H1 (cell line): Measurements from ENCODE around the gene CRELD1. TPM values are rescaled to one million over a fixed set of nuclear protein-coding genes. Genes with fewer than 3 reads are reported as not detected.

Experiments
- CTCF ChIA-PET: fragments of 300-600 bp; sonication (Branson Sonifier 250); formaldehyde crosslinking; loops from one replicate; lab custom pipeline; 2021; ENCODE audit not compliant: partially characterized antibody; lab: Charles Lee
- POLR2A ChIA-PET: fragments of 300-600 bp; sonication (Branson Sonifier 250); formaldehyde crosslinking; loops from one replicate; lab custom pipeline; 2021; ENCODE audit warnings: inconsistent platforms; ENCODE audit not compliant: partially characterized antibody; lab: Charles Lee
- DNase-seq, 2 experiments: peaks; one replicate each; pipeline versions ENCODE4 v3.0.0 to v3.0.0-alpha.2; 2010 to 2022; ENCODE audit warnings: low spot score in 2 of 2, low read depth in 1 of 2, mixed read lengths in 1 of 2
- FAIRE-seq: peaks from 2 replicates; lab custom pipeline; 2011; peaks lifted over from hg19 to GRCh38; lab: Jason Lieb, UNC
- H2AFZ ChIP-seq: 2 replicates; pipeline ENCODE4 v1.8.1; 2012; ENCODE audit warnings: low read length, inconsistent platforms
- H2AK5ac ChIP-seq: 2 replicates; pipeline ENCODE4 v1.6.1; 2013; ENCODE audit warnings: low read depth, low read length
- H2BK120ac ChIP-seq: replicated peaks from 2 replicates; pipeline ENCODE3; 2013; ENCODE audit warnings: low read depth, low read length, inconsistent platforms
- H2BK12ac ChIP-seq: 2 replicates; pipeline ENCODE4 v1.6.1; 2013; ENCODE audit warnings: low read depth, low read length
- H2BK15ac ChIP-seq: 2 replicates; pipeline ENCODE4 v1.6.1; 2013; ENCODE audit warnings: low read length
- H2BK20ac ChIP-seq: 2 replicates; pipeline ENCODE4 v1.6.1; 2013; ENCODE audit warnings: low read length
- H2BK5ac ChIP-seq: 2 replicates; pipeline ENCODE4 v1.6.1; 2013; ENCODE audit warnings: low read depth, low read length
- H3K14ac ChIP-seq: 2 replicates; pipeline ENCODE4 v1.6.1; 2013; ENCODE audit warnings: inconsistent platforms; ENCODE audit not compliant: insufficient read length
- H3K18ac ChIP-seq: 2 replicates; pipeline ENCODE4 v1.6.1; 2013; ENCODE audit warnings: low read length; ENCODE audit errors: extremely low read depth
- H3K23ac ChIP-seq: 2 replicates; pipeline ENCODE4 v1.6.1; 2013; ENCODE audit warnings: inconsistent platforms; ENCODE audit not compliant: insufficient read length
- H3K23me2 ChIP-seq: 2 replicates; pipeline ENCODE4 v1.6.1; 2013; ENCODE audit warnings: low read depth, low read length
- H3K27ac ChIP-seq: 2 replicates; pipeline ENCODE4 v1.6.1; 2011; ENCODE audit warnings: low read depth, low read length, inconsistent platforms
- H3K27me3 ChIP-seq, 4 experiments: replicated peaks in 1 of 4; 1 replicate in 1 of 4; 2 replicates in 3 of 4; pipeline versions ENCODE4 v1.6.1 to v1.8.1; 2011 to 2013; ENCODE audit warnings: low read length in 3 of 4, mild to moderate bottlenecking in 3 of 4, inconsistent platforms in 2 of 4, mixed read lengths in 2 of 4, moderate library complexity in 1 of 4; ENCODE audit not compliant: control insufficient read depth in 3 of 4, insufficient read depth in 3 of 4; ENCODE audit errors: extremely low read depth in 1 of 4
- H3K36me3 ChIP-seq, 4 experiments: 2 replicates each; pipeline versions ENCODE4 v1.6.1 to v1.8.1; 2011 to 2013; ENCODE audit warnings: mild to moderate bottlenecking in 4 of 4, low read length in 3 of 4, moderate library complexity in 2 of 4, control low read depth in 1 of 4, inconsistent platforms in 1 of 4; ENCODE audit not compliant: insufficient read depth in 4 of 4, control insufficient read depth in 2 of 4
- H3K4ac ChIP-seq: replicated peaks from 2 replicates; pipeline ENCODE3; 2013; ENCODE audit warnings: low read length, low read depth, mixed read lengths, inconsistent platforms; ENCODE audit not compliant: insufficient read length
- H3K4me1 ChIP-seq, 4 experiments: replicated peaks in 1 of 4; 1 replicate in 1 of 4; 2 replicates in 3 of 4; pipeline versions ENCODE4 v1.6.1 to v1.8.1; 2011 to 2013; ENCODE audit warnings: low read length in 3 of 4, inconsistent platforms in 2 of 4, mixed read lengths in 1 of 4; ENCODE audit not compliant: insufficient read depth in 4 of 4, control insufficient read depth in 3 of 4
- H3K4me2 ChIP-seq, 2 experiments: 2 replicates each; pipeline versions ENCODE4 v1.6.1 to v1.8.1; 2011 to 2013; ENCODE audit warnings: low read depth in 2 of 2, low read length in 2 of 2, control low read depth in 1 of 2, inconsistent platforms in 1 of 2, mild to moderate bottlenecking in 1 of 2; ENCODE audit not compliant: insufficient read depth in 1 of 2
- H3K4me3 ChIP-seq, 4 experiments: fragments of 200-600, 300-600 bp in 1 of 4; sonication (generic), shearing (Covaris generic), sonication (Bioruptor Twin) in 1 of 4; 2 replicates each; pipeline versions ENCODE4 v1.5.1 to v1.8.1; 2011 to 2016; ENCODE audit warnings: low read length in 4 of 4, low read depth in 3 of 4, control low read depth in 2 of 4, inconsistent platforms in 2 of 4, mild to moderate bottlenecking in 2 of 4, mixed read lengths in 1 of 4, moderate library complexity in 1 of 4; ENCODE audit not compliant: insufficient read depth in 2 of 4; ENCODE audit errors: extremely low read depth in 1 of 4
- H3K56ac ChIP-seq: replicated peaks from 2 replicates; pipeline ENCODE3; 2013; ENCODE audit warnings: low read depth, mild to moderate bottlenecking, mixed read lengths, low read length, inconsistent platforms; ENCODE audit not compliant: insufficient read length
- H3K79me1 ChIP-seq: 2 replicates; pipeline ENCODE4 v1.6.1; 2013; ENCODE audit warnings: low read depth, low read length, control low read depth
- H3K79me2 ChIP-seq, 2 experiments: 2 replicates each; pipeline versions ENCODE4 v1.6.1 to v1.8.1; 2012 to 2013; ENCODE audit warnings: low read length in 2 of 2, mild to moderate bottlenecking in 2 of 2, inconsistent platforms in 1 of 2; ENCODE audit not compliant: insufficient read depth in 2 of 2, control insufficient read depth in 1 of 2
- H3K9ac ChIP-seq, 4 experiments: replicated peaks in 1 of 4; 1 replicate in 1 of 4; 2 replicates in 3 of 4; pipeline versions ENCODE4 v1.6.1 to v1.8.1; 2011 to 2013; ENCODE audit warnings: low read depth in 3 of 4, low read length in 3 of 4, control low read depth in 2 of 4, mild to moderate bottlenecking in 2 of 4, moderate library complexity in 2 of 4, inconsistent platforms in 1 of 4; ENCODE audit errors: extremely low read depth in 1 of 4
- H3K9me3 ChIP-seq, 2 experiments: 2 replicates each; pipeline versions ENCODE4 v1.6.1 to v1.8.1; 2012 to 2013; ENCODE audit warnings: mild to moderate bottlenecking in 2 of 2, moderate library complexity in 2 of 2, control low read depth in 1 of 2, inconsistent platforms in 1 of 2, low read depth in 1 of 2, low read length in 1 of 2, mixed read lengths in 1 of 2; ENCODE audit not compliant: insufficient read depth in 2 of 2
- H4K20me1 ChIP-seq, 2 experiments: replicated peaks in 1 of 2; 2 replicates each; pipeline versions ENCODE3 to v1.8.1; 2011 to 2013; ENCODE audit warnings: inconsistent platforms in 2 of 2, low read length in 2 of 2, mild to moderate bottlenecking in 1 of 2; ENCODE audit not compliant: insufficient read depth in 2 of 2, control insufficient read depth in 1 of 2
- H4K5ac ChIP-seq: 2 replicates; pipeline ENCODE4 v1.6.1; 2013; ENCODE audit warnings: low read length, low read depth, mixed read lengths, inconsistent platforms; ENCODE audit not compliant: insufficient read length
- H4K8ac ChIP-seq: 2 replicates; pipeline ENCODE4 v1.8.0; 2013; ENCODE audit warnings: mild to moderate bottlenecking, moderate library complexity, low read length, inconsistent platforms; ENCODE audit not compliant: insufficient read depth; ENCODE audit errors: extremely low read depth
- H4K91ac ChIP-seq: replicated peaks from 2 replicates; pipeline ENCODE3; 2013; ENCODE audit warnings: low read length, mixed read lengths, inconsistent platforms; ENCODE audit not compliant: insufficient read length
- CREB1 ChIP-seq: IDR thresholded peaks from 2 replicates; pipeline ENCODE4 v1.6.1; 2012; ENCODE audit warnings: inconsistent platforms
- CTBP2 ChIP-seq: IDR thresholded peaks from 2 replicates; pipeline ENCODE4 v1.7.0; 2011; ENCODE audit warnings: borderline replicate concordance, mild to moderate bottlenecking, moderate library complexity, mixed read lengths, low read length; ENCODE audit not compliant: insufficient read depth, insufficient read length
- WGBS, 2 experiments: shearing (Covaris generic) in 1 of 2; methylation state at CpG; one replicate each; pipeline versions ENCODE4 v1.1.6 to v1.1.7; 2013 to 2015; ENCODE audit warnings: low lambda C conversion rate in 2 of 2, mixed read lengths in 2 of 2, inconsistent platforms in 1 of 2, low coverage in 1 of 2, missing lambda C conversion rate in 1 of 2; ENCODE audit not compliant: insufficient replicate concordance in 2 of 2, insufficient coverage in 1 of 2, insufficient read length in 1 of 2; ENCODE audit errors: extremely low coverage in 1 of 2, missing lambda C conversion rate in 1 of 2; 5-methylcytosine and 5-hydroxymethylcytosine counted together
- polyA plus RNA-seq, 7 experiments: library from polyadenylated mRNA; depleted of rRNA in 3 of 7; stranded (reverse) in 5 of 7; unstranded in 2 of 7; fragments of >200 nt in 5 of 7; fragments of 200-250 nt in 2 of 7; gene quantifications; 1 replicate in 5 of 7; 2 replicates in 1 of 7; 4 replicates in 1 of 7; pipeline versions ENCODE4 v1.2.1 to v1.2.3, GENCODE V29; 2011 to 2013; ENCODE audit warnings: missing spikeins in 2 of 7, mixed read lengths in 2 of 7
- total RNA-seq: library from RNA; stranded (reverse); fragmentation: NEBNext Ultra II Directional; extraction: Animal tissue kit (Norgen Biotek cat#: 25700); gene quantifications from 2 replicates; pipeline ENCODE4 v1.2.1, GENCODE V29; 2021

The CRELD1 gene
- total and polyA plus RNA-seq, 2 of the 8 experiments (the other 6 are each of a cell fraction or from before 2014, with no cell fraction given): 12.9 to 15.1 TPM

- Histone ChIP-seq H3K27ac (no peak overlapping the region), H2AK5ac (no peak overlapping the region), H3K36me3 (peaks cover 7 to 14% (median 9%) of the 10 kb centered on the region in 4 experiments; a peak in 7 of 8 replicates), H2BK20ac (no peak overlapping the region), H3K23ac (no peak overlapping the region), H3K56ac (no peak overlapping the region), H2BK12ac (no peak overlapping the region), H3K14ac (no peak overlapping the region), H3K79me1 (no peaks in the 10 kb centered on the region), H3K9me3 (no peaks in the 10 kb centered on the region), H4K8ac (no peak overlapping the region), H3K27me3 (no peaks in the 10 kb centered on the region), H2BK120ac (no peak overlapping the region), H3K23me2 (0 out of 2 replicates have a peak, but pooled peaks cover 2% of the 10 kb centered on the region), H3K9ac (no peak overlapping the region), H3K79me2 (peaks cover 0 to 19% of the 10 kb centered on the region in 2 experiments; a peak in 2 of 4 replicates), H2BK5ac (no peak overlapping the region), H2BK15ac (no peak overlapping the region), H3K4me2 (no peak overlapping the region), H4K5ac (no peak overlapping the region), H4K91ac (no peak overlapping the region), H2AFZ (no peak overlapping the region), H3K18ac (no peak overlapping the region), H4K20me1 (peaks cover 1 to 4% of the 10 kb centered on the region in 2 experiments), H3K4me3 (no peak overlapping the region), H3K4ac (no peak overlapping the region), H3K4me1 (peaks cover 0 to 2% (median 0%) of the 10 kb centered on the region in 4 experiments; a peak in 1 of 7 replicates)
- TF ChIP-seq CREB1: no peak
- TF ChIP-seq CTBP2: no peak
- ChIA-PET POLR2A (interaction anchor here (1.7 to 1.8 kb wide), 2 partner anchors 12 to 13 kb away, joined by 4 to 5 read pairs; partner anchors contain the start of gene IL17RE), CTCF (interaction anchor here (0.9 to 2.1 kb wide), 3 partner anchors 12 to 58 kb away, joined by 3 to 10 read pairs (median 3); no protein-coding TSS in a partner anchor)
- WGBS, 2 experiments: 100% methylated on average over 3 of the region's 3 CpGs; no CpG with 5 or more reads in 1 of the 2 experiments
- DNase-seq: no peak
- FAIRE-seq: no peak
Observed at GRCh38 chr3:9888540-9888939, 45.1 kb upstream of the CRELD1 start.
